Measurements from ENCODE around the gene ICAM5. TPM values are rescaled to one million over a fixed set of nuclear protein-coding genes. Genes with fewer than 3 reads are reported as not detected.
A peak's percentile ranks its signal among the peaks of the same experiment; 100 is the strongest.

ICAM5 gene
- total and polyA plus RNA-seq, 10 of the 15 experiments (the other 5 are each of a cell fraction or from before 2014, with no cell fraction given) = 0.14 to 4.6 (median 0.94) TPM; not detected in 2

DNA sequence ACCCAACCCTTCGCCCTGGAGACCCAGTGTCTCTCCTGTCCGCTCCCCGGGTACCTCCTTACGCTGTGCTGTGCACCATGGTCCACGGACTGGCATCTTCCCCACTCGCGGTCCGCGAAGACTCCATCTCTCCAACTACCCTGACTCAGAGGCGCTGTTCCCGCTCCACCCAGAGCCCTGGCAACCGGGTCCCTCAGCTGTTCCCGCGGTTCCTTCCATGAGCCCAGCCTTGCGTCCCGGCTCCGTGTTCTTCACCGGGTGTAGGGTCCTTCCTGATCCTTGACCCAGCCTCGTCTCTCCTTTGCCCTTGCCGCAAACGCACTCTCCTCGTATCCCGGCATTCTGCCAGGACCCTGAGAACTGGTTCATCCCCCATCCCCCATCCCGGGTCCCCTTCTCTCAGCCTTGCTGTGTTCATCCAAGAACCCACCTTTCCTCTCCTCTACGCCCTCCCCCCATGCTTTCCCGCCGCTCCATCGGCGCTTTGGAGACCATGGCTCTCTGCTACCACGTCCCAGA lies 664 bp downstream of the ICAM5 start:
- ATAC-seq (no peak), DNase-seq (ENCODE audit: low read depth, low spot score) (no peak), FAIRE-seq (no peak)
- no TSS peak for BruUV-seq (replicated peaks)
- Histone ChIP-seq H3K79me2 (ENCODE audit: control insufficient read depth, insufficient read depth, low read length) (no peaks in the 10 kb centered on the region), H4K20me1 (ENCODE audit: control insufficient read depth, insufficient read depth) (peaks cover 7% of the 10 kb centered on the region; the same call in 1 of the 2 replicates), H3K36me3 (ENCODE audit: control insufficient read depth in 2 of 2, insufficient read depth in 2 of 2, low read length in 1 of 2) (peaks cover 4 to 8% of the 10 kb centered on the region in 2 experiments; a peak in 3 of 4 replicates), H3K27ac (ENCODE audit: control insufficient read depth, insufficient read depth) (no peak overlapping the region), H3K4me3 (peak overlapping the region; percentile 77), H3K9me3 (replicated peaks; ENCODE audit: control insufficient read depth, insufficient read depth, low read length) (no peaks in the 10 kb centered on the region; the same call in 2 of the 3 replicates), H2AFZ (ENCODE audit: control insufficient read depth, low read depth, low read length) (peak overlapping the region; percentile 61), H3K9ac (ENCODE audit: control insufficient read depth, insufficient read depth, low read length) (no peak overlapping the region; the same call in 1 of the 2 replicates), H3K4me1 (ENCODE audit: control insufficient read depth, insufficient read depth, low read length) (peaks cover 64% of the 10 kb centered on the region), H3K27me3 (replicated peaks in 1 of 2; ENCODE audit: control insufficient read depth in 2 of 2, insufficient read depth in 2 of 2, low read length in 1 of 2) (peaks cover 3 to 16% of the 10 kb centered on the region in 2 experiments), H3K4me2 (ENCODE audit: control insufficient read depth, insufficient read depth) (peak overlapping the region; percentile 98)
- TF ChIP-seq, protein P1, sequence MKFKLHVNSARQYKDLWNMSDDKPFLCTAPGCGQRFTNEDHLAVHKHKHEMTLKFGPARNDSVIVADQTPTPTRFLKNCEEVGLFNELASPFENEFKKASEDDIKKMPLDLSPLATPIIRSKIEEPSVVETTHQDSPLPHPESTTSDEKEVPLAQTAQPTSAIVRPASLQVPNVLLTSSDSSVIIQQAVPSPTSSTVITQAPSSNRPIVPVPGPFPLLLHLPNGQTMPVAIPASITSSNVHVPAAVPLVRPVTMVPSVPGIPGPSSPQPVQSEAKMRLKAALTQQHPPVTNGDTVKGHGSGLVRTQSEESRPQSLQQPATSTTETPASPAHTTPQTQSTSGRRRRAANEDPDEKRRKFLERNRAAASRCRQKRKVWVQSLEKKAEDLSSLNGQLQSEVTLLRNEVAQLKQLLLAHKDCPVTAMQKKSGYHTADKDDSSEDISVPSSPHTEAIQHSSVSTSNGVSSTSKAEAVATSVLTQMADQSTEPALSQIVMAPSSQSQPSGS (IDR thresholded peaks at IDR 0.05; ENCODE audit: low read length) = no peak
- no peak for TF ChIP-seq ESRRA (IDR thresholded peaks at IDR 0.05; ENCODE audit: low read length)
- ChIA-PET RAD21 (ENCODE audit: unreplicated experiment) (interaction anchor here (1.0 to 5.4 kb wide), 3 partner anchors 19 to 122 kb away, joined by 3 to 119 read pairs (median 10); partner anchors contain the start of genes ICAM1 and TYK2), SMC1A (ENCODE audit: uncharacterized antibody, unreplicated experiment) (interaction anchor here (0.6 to 2.2 kb wide), 7 partner anchors 8 to 98 kb away, joined by 3 to 27 read pairs (median 5); partner anchors contain the start of genes ICAM1 and TYK2), POLR2A (interaction anchor here (1.2 to 5.5 kb wide), 10 partner anchors 8 to 92 kb away, joined by 4 to 69 read pairs (median 7); partner anchors contain the start of genes FDX2, ICAM1, RAVER1 and TYK2), CTCF (interaction anchor here (1.0 to 5.9 kb wide), 6 partner anchors 17 to 110 kb away, joined by 3 to 58 read pairs (median 8); partner anchors contain the start of genes ICAM1 and RAVER1)
- intact Hi-C loops (cut with micrococcal nuclease; ENCODE audit: unreplicated experiment) = no loop called here
- in situ Hi-C loops (cut with MboI) = no loop called here
- WGBS (ENCODE audit: insufficient coverage, insufficient replicate concordance, low lambda C conversion rate, missing lambda C conversion rate) = 1% methylated on average over 20 of the region's 30 CpGs

Data from GM12878 (cell line).